GM12878 (cell line): ENCODE data around the gene ELAVL3. TPM values are rescaled to one million over a fixed set of nuclear protein-coding genes. Genes with fewer than 3 reads are reported as not detected.

ENCODE experiments used
- ATAC-seq: fragments of 200-7000 bp; cut with Tn5 transposase; 3 replicates; pipeline ENCODE4 v1.9.1; 2020; ENCODE audit warnings: mild to moderate bottlenecking, moderate library complexity
- BruUV-seq: library from RNA; stranded (reverse); fragments of 400-500 nt; replicated peaks from 2 replicates; lab custom pipeline; 2021; lab: Mats Ljungman, UMichigan
- CTCF ChIA-PET: fragments of 300-600 bp; sonication (Branson Sonifier 250); formaldehyde crosslinking; extraction: SDS; loops from one replicate; lab custom pipeline; 2021; ENCODE audit warnings: inconsistent platforms; lab: Yijun Ruan, JAX
- POLR2A ChIA-PET: fragments of 350-600 bp; formaldehyde crosslinking; extraction: SDS; loops from one replicate; lab custom pipeline; 2021; ENCODE audit warnings: inconsistent platforms; lab: Charles Lee
- RAD21 ChIA-PET: fragments of 300-600 bp; sonication (Branson Sonifier 250); formaldehyde crosslinking; loops from one replicate; lab custom pipeline; 2023; ENCODE audit warnings: antibody characterized with exemption; ENCODE audit not compliant: unreplicated experiment; lab: Charles Lee
- SMC1A ChIA-PET: fragments of 300-600 bp; sonication (Branson Sonifier 250); formaldehyde crosslinking; loops from one replicate; lab custom pipeline; 2023; ENCODE audit not compliant: unreplicated experiment, uncharacterized antibody; lab: Charles Lee
- DNase-seq: peaks from one replicate; pipeline ENCODE4 v3.0.0-alpha.2; 2011; ENCODE audit warnings: low read depth, low spot score
- FAIRE-seq: peaks from 3 replicates; lab custom pipeline; 2011; peaks lifted over from hg19 to GRCh38; lab: Jason Lieb, UNC
- H2AFZ ChIP-seq: 2 replicates; pipeline ENCODE4 v1.6.0; 2011; ENCODE audit warnings: low read depth, low read length, control low read depth; ENCODE audit not compliant: control insufficient read depth
- H3K27ac ChIP-seq: 2 replicates; pipeline ENCODE4 v1.5.1; 2011; ENCODE audit warnings: control low read depth; ENCODE audit not compliant: control insufficient read depth, insufficient read depth
- H3K27me3 ChIP-seq, 2 experiments: replicated peaks in 1 of 2; 2 replicates each; pipeline versions ENCODE4 v1.6.0 to v1.6.1; 2011; ENCODE audit warnings: low read length in 1 of 2; ENCODE audit not compliant: control insufficient read depth in 2 of 2, insufficient read depth in 2 of 2
- H3K36me3 ChIP-seq, 2 experiments: 2 replicates each; pipeline ENCODE4 v1.5.1; 2011; ENCODE audit warnings: low read length in 1 of 2; ENCODE audit not compliant: control insufficient read depth in 2 of 2, insufficient read depth in 2 of 2
- H3K4me1 ChIP-seq: 2 replicates; pipeline ENCODE4 v1.6.1; 2011; ENCODE audit warnings: mild to moderate bottlenecking, low read length, moderate library complexity, mixed read lengths; ENCODE audit not compliant: control insufficient read depth, insufficient read depth
- H3K4me2 ChIP-seq: 2 replicates; pipeline ENCODE4 v1.6.0; 2011; ENCODE audit warnings: control low read depth; ENCODE audit not compliant: control insufficient read depth, insufficient read depth
- H3K4me3 ChIP-seq: fragments of 200-600 bp; sonication (generic); 2 replicates; pipeline ENCODE4 v1.5.1; 2016
- H3K79me2 ChIP-seq: 2 replicates; pipeline ENCODE4 v1.6.0; 2011; ENCODE audit warnings: low read length; ENCODE audit not compliant: control insufficient read depth, insufficient read depth
- H3K9ac ChIP-seq: 2 replicates; pipeline ENCODE4 v1.8.0; 2011; ENCODE audit warnings: low read length, control low read depth, mixed read lengths; ENCODE audit not compliant: control insufficient read depth, insufficient read depth
- H3K9me3 ChIP-seq: replicated peaks from 3 replicates; pipeline ENCODE4 v1.5.1; 2011; ENCODE audit warnings: mild to moderate bottlenecking, low read length; ENCODE audit not compliant: control insufficient read depth, insufficient read depth
- H4K20me1 ChIP-seq: 2 replicates; pipeline ENCODE4 v1.6.0; 2011; ENCODE audit not compliant: control insufficient read depth, insufficient read depth
- NR2C1 ChIP-seq: fragments of 450-650 bp; IDR thresholded peaks from 2 replicates; pipeline ENCODE4 v1.6.1; 2017; ENCODE audit warnings: antibody characterized with exemption, mild to moderate bottlenecking, moderate library complexity
- PKNOX1 ChIP-seq: fragments of 450-650 bp; IDR thresholded peaks from 2 replicates; pipeline ENCODE4 v1.6.1; 2016; ENCODE audit warnings: mild to moderate bottlenecking
- SIN3A ChIP-seq: IDR thresholded peaks from 2 replicates; pipeline ENCODE4 v1.6.1; 2012; ENCODE audit warnings: low read depth, low read length, improper control_type of control experiment
- USF2 ChIP-seq: IDR thresholded peaks from 2 replicates; pipeline ENCODE4 v1.6.1; 2011; ENCODE audit warnings: low read depth, low read length, improper control_type of control experiment, borderline replicate concordance
- WGBS: methylation state at CpG from one replicate; pipeline ENCODE4 v1.1.6; 2016; ENCODE audit warnings: low lambda C conversion rate; ENCODE audit not compliant: insufficient replicate concordance, insufficient coverage; ENCODE audit errors: missing lambda C conversion rate; 5-methylcytosine and 5-hydroxymethylcytosine counted together
- in situ Hi-C: fragments of 300-500 bp; cut with MboI; formaldehyde crosslinking; loops from 9 replicates; pipeline ENCODE4 v1.14.3; 2018; ENCODE audit warnings: mixed read lengths
- intact Hi-C: fragments of 100-400 bp; cut with micrococcal nuclease; formaldehyde crosslinking; loops from one replicate; pipeline ENCODE4 v1.14.2; 2022; ENCODE audit not compliant: unreplicated experiment
- polyA plus RNA-seq, 11 experiments: library from polyadenylated mRNA; depleted of rRNA in 4 of 11; unstranded in 6 of 11; stranded (reverse) in 5 of 11; fragments of >200 nt; fragmentation: Nextera tagmentation in 4 of 11; fragmentation: Illumina TruSeq in 1 of 11; extraction: Ambion mirVana in 4 of 11; extraction: Trizol in 1 of 11; gene quantifications; 1 replicate in 1 of 11; 2 replicates in 10 of 11; pipeline versions ENCODE4 v1.2.1 to v1.2.3, GENCODE V29; 2011 to 2016; ENCODE audit warnings: inconsistent platforms in 2 of 11, missing spikeins in 2 of 11, low read depth in 1 of 11
- total RNA-seq, 4 experiments: library from RNA; depleted of rRNA in 3 of 4; stranded (reverse); fragments of >200 nt in 3 of 4; fragmentation: Illumina TruSeq in 1 of 4; extraction: Trizol in 1 of 4; gene quantifications; 2 replicates each; pipeline versions ENCODE4 v1.2.1 to v1.2.3, GENCODE V29; 2013 to 2021

ELAVL3 gene
- total and polyA plus RNA-seq, 10 of the 15 experiments (the other 5 are each of a cell fraction or from before 2014, with no cell fraction given), result under 0.01 to 0.05 (median 0.01) TPM; not detected in 7

- SMC1A ChIA-PET, result interaction anchor here (1.5 kb wide), 1 partner anchor 28 kb away, joined by 3 read pairs; no protein-coding TSS in a partner anchor
- RAD21 ChIA-PET, result no interaction called here
- FAIRE-seq, result no peak
- Histone ChIP-seq H2AFZ (no peak overlapping the region), H3K36me3 (no peaks in the 10 kb centered on the region), H3K4me3 (no peak overlapping the region), H3K79me2 (no peaks in the 10 kb centered on the region), H4K20me1 (no peaks in the 10 kb centered on the region), H3K27ac (no peak overlapping the region), H3K9me3 (no peaks in the 10 kb centered on the region), H3K4me2 (no peak overlapping the region), H3K4me1 (peaks cover 22% of the 10 kb centered on the region), H3K27me3 (peaks cover 5 to 14% of the 10 kb centered on the region in 2 experiments; a peak in 3 of 4 replicates), H3K9ac (no peak overlapping the region)
- POLR2A ChIA-PET, result interaction anchor here (0.7 kb wide), 1 partner anchor 49 kb away, joined by 3 read pairs; no protein-coding TSS in a partner anchor
- no TSS peak for BruUV-seq
- DNase-seq, result no peak
- TF ChIP-seq NR2C1 (no peak), USF2 (no peak), PKNOX1 (no peak), SIN3A (no peak)
- intact Hi-C loops (no loop called here), in situ Hi-C loops (no loop called here)
- ATAC-seq, result no peak
- whole genome bisulfite sequencing, result 40% methylated on average over 13 of the region's 22 CpGs
- CTCF ChIA-PET, result interaction anchor here (0.6 to 1.4 kb wide), 3 partner anchors 11 to 58 kb away, joined by 3 to 5 read pairs (median 3); partner anchors contain the start of genes ODAD3 and PRKCSH
Observed at GRCh38 chr19:11423791-11424181, 57.1 kb downstream of the ELAVL3 start.
